ENCODE measurements around the gene CDK16.

The CDK16 gene

GRCh38 chrX:47209508-47210238 lies 8.8 kb upstream of the CDK16 start:
- DNase-seq = no peak

GRCh38 chrX:47210661-47211425 lies 7.6 kb upstream of the CDK16 start:
- no peak for DNase-seq

DNA sequence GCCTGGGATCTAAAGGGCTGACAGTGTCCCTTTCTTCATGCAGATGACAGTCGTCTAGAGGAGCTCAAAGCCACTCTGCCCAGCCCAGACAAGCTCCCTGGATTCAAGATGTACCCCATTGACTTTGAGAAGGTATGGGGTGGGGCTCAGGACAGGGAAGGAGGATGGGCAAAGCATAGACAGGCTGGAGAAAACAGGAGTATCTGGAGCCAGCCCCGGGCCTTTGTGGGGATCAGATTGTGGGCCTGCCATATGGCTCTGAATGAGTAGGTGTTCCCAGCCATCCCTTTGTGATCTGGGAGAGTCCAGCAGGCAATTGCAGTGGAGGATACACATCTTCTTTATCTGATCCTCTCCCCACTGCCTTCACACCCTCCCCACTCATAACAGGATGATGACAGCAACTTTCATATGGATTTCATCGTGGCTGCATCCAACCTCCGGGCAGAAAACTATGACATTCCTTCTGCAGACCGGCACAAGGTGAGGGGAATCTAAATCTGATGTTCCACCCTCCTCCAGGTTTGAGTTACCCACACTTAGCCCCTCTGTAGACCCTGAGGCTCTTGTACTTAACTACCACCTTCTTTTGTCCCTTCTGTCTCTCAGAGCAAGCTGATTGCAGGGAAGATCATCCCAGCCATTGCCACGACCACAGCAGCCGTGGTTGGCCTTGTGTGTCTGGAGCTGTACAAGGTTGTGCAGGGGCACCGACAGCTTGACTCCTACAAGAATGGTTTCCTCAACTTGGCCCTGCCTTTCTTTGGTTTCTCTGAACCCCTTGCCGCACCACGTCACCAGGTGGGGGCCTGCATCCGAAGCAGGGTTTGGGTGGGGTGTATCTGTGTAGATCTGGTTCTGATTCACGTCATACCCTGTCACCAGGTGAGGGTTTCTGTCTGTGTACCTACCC lies 5.8 kb upstream of the CDK16 start:
- no peak for DNase-seq

DNA sequence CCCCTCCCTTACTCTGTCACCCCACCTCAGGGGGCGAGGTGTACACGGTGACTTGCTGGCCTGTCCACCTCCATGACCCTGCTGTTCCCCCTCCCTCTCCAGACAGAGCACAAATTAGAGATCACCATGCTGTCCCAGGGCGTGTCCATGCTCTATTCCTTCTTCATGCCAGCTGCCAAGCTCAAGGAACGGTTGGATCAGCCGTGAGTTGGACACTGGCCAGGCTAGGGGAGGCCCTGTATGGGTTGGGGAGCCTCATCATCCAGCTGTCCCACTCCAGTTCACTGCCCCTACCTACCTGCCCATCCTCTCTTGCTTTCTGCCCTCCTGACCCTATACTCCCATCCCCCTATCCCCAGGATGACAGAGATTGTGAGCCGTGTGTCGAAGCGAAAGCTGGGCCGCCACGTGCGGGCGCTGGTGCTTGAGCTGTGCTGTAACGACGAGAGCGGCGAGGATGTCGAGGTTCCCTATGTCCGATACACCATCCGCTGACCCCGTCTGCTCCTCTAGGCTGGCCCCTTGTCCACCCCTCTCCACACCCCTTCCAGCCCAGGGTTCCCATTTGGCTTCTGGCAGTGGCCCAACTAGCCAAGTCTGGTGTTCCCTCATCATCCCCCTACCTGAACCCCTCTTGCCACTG lies 3.9 kb upstream of the CDK16 start:
- no peak for DNase-seq

- peak; percentile 25 for DNase-seq
Observed at GRCh38 chrX:47215291-47215900, 3.1 kb upstream of the CDK16 start.

- peak; percentile 41 for DNase-seq
Observed at GRCh38 chrX:47216393-47216925, 2.0 kb upstream of the CDK16 start.

GRCh38 chrX:47217121-47217851 lies 1.2 kb upstream of the CDK16 start:
- peak; percentile 85 for DNase-seq

GRCh38 chrX:47217852-47218279 lies 615 bp upstream of the CDK16 start:
- DNase-seq = peak; percentile 97

- peak; percentile 12 for DNase-seq
Observed at GRCh38 chrX:47218920-47219815, 687 bp downstream of the CDK16 start.

GRCh38 chrX:47221756-47222155 lies 3.3 kb downstream of the CDK16 start:
- no peak for DNase-seq

DNA sequence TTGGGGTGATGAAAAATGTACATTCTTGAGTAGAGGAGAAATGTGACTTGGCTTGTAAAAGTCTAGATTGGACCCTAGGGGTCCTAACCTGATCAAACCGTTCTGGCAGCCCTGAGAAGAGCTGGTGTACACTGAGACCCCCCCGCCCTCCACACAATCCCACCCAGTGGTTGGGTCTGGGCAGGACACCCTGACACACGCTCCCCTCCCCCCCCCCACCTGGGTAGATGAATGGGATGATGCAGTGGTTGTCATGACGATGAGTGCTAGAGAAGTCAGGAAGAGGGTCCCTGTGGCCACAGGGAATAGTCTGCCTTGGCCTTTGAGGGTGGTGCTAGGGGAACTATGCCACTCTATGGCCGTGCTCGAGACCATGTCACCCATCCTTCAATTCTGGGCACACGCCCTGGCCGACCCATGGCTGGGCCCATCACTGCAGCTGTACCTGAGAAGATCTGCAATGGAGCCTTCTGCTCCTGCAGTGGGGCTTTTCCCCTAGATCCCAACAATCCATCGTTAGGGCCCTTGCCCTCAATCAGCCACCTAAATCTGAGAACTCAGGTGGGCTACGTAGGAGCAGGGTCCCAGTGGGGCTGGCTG lies 4.4 kb downstream of the CDK16 start:
- DNase-seq = no peak

DNA sequence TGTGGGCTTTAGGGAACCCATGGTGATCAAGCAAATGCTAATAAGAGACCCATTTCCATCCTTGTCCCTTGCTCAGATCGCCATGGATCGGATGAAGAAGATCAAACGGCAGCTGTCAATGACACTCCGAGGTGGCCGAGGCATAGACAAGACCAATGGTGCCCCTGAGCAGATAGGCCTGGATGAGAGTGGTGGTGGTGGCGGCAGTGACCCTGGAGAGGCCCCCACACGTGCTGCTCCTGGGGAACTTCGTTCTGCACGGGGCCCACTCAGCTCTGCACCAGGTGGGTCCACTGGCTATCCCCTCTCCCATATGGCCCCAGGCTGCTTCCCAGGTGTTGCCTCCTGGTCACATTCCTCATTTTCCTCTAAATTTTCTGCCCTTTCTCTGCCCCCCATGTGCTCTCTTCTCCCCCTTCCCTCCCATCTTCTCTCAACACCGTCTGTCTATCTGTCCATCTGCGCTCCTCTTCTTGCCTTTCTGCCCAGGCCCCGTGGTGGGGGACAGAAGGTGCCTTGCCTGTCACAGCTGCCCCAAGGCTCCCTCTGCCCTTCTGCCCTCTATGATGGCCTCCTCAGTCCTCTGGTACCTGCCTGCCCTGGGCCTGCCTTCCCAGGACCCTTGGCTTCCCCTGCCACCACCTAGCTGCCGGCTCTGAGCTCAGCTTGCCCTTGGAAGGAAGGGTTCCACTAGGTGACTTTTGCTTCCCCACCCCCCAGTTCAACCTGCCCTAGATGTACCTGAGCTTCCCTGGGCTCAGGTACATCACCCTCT lies 5.2 kb downstream of the CDK16 start:
- no peak for DNase-seq

DNA sequence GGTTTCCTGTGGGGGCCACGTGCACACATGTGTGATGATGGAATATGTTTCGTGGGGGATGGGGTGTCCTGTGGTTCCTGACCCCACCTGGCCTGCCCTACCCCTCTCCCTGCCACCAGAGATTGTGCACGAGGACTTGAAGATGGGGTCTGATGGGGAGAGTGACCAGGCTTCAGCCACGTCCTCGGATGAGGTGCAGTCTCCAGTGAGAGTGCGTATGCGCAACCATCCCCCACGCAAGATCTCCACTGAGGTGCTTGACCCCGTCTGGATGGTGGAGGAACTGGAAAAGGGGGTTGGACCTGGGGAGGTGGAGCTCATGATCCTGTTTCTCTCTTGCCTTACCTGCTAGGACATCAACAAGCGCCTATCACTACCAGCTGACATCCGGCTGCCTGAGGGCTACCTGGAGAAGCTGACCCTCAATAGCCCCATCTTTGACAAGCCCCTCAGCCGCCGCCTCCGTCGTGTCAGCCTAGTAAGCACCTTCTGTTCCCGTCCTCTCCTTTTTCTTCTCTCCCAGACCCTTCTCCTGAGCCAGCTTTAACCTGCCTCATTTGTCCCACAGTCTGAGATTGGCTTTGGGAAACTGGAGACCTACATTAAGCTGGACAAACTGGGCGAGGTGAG lies 5.9 kb downstream of the CDK16 start:
- no peak for DNase-seq

DNA sequence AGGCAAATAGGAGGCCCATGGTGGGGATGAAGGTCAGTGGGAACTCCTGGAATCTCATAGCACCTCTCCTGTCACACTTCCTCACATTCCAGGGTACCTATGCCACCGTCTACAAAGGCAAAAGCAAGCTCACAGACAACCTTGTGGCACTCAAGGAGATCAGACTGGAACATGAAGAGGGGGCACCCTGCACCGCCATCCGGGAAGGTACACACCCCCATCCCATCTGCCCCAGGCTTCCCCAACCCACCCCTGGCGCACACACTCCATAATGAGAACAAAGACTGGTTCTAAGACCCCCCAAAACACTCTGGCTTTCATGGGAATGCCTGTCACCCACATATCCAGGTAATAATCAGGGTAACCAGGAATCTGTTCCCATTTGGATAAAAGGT lies 6.4 kb downstream of the CDK16 start:
- DNase-seq = no peak

GRCh38 chrX:47226071-47226470 lies 7.6 kb downstream of the CDK16 start:
- DNase-seq = no peak

- no peak for DNase-seq
Observed at GRCh38 chrX:47226531-47227333, 8.3 kb downstream of the CDK16 start.

- DNase-seq = no peak
Observed at GRCh38 chrX:47227334-47227583, 8.8 kb downstream of the CDK16 start.
